Gastroesophageal sphincter (tissue), 3 donors: Measurements from ENCODE around the gene TMPRSS4.

ENCODE experiments used
- POLR2A ChIP-seq, 2 donors: fragments of 450-650 bp; IDR thresholded peaks; one replicate each; pipeline ENCODE4 v1.6.1; 2017; ENCODE audit warnings: antibody characterized with exemption in 2 of 2, mild to moderate bottlenecking in 2 of 2, moderate library complexity in 1 of 2
- POLR2AphosphoS5 ChIP-seq: sonication (generic); formaldehyde crosslinking; IDR thresholded peaks from one replicate; pipeline ENCODE4 v1.6.1; 2017; ENCODE audit warnings: antibody characterized with exemption
- TF ChIP-seq, protein P1 (sequence below), 4 experiments: fragments of 200-600 bp in 2 of 4; fragments of 450-650 bp in 2 of 4; sonication (generic) in 1 of 4; IDR thresholded peaks; one replicate each; pipeline ENCODE4 v1.5.1; 2017 to 2019; ENCODE audit warnings: antibody characterized with exemption in 4 of 4, mild to moderate bottlenecking in 2 of 4, moderate library complexity in 2 of 4

DNA sequence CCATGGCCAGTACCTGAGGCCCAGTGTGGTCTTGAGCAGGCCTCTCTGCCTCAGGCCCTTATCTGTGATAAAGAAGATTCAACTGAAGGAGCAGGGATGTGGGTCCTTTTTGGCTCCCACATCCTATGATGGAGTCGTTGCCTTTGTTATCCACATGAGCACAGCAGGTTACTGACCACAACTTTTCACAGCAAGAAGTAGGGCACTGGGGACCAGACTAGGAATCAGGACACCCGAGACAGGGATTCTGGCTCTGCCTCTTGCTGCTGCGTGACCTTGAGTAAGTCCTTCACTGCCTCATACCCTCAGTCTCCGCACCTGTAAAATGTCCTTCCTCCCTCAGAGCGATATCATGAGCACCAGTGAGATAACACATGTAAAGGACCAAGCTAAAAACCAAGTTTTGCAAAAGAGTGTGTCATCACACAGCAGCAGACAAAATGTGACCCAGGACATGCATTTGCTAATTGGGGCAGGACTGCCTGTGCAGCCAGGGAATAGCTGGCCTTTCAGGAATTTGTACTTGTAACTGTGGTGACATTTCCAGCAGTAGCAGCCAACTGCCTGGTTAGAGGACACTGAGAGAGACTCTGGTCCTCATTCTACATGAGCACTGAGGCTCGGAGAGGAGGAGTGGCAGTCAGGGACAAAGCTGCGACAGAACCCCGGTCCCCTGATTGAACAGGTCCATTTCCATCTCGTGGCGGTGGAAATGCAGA, 23.1 kb downstream of the TMPRSS4 start:
- TF ChIP-seq, protein P1, sequence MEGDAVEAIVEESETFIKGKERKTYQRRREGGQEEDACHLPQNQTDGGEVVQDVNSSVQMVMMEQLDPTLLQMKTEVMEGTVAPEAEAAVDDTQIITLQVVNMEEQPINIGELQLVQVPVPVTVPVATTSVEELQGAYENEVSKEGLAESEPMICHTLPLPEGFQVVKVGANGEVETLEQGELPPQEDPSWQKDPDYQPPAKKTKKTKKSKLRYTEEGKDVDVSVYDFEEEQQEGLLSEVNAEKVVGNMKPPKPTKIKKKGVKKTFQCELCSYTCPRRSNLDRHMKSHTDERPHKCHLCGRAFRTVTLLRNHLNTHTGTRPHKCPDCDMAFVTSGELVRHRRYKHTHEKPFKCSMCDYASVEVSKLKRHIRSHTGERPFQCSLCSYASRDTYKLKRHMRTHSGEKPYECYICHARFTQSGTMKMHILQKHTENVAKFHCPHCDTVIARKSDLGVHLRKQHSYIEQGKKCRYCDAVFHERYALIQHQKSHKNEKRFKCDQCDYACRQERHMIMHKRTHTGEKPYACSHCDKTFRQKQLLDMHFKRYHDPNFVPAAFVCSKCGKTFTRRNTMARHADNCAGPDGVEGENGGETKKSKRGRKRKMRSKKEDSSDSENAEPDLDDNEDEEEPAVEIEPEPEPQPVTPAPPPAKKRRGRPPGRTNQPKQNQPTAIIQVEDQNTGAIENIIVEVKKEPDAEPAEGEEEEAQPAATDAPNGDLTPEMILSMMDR (IDR thresholded peaks at IDR 0.05), result no peak
- TF ChIP-seq POLR2AphosphoS5 (no peak), POLR2A (IDR thresholded peaks at IDR 0.05) (no peak)
